Peyer's patch (tissue), 4 donors: ENCODE data around the gene RAB4B. TPM values are rescaled to one million over a fixed set of nuclear protein-coding genes. Genes with fewer than 3 reads are reported as not detected.

ENCODE experiments used
- DNase-seq, 3 donors: peaks; one replicate each; pipeline ENCODE4 v3.0.0-alpha.2; 2017 to 2019
- H3K27ac ChIP-seq, 4 donors: fragments of 200-600 bp; sonication (generic); one replicate each; pipeline ENCODE4 v1.5.1; 2016 to 2019
- H3K27me3 ChIP-seq, 2 donors: fragments of 200-600 bp; sonication (generic); one replicate each; pipeline ENCODE4 v1.5.1; 2019
- H3K36me3 ChIP-seq, 3 donors: fragments of 200-600 bp; sonication (generic); one replicate each; pipeline ENCODE4 v1.5.1; 2016 to 2019
- H3K4me1 ChIP-seq, 4 donors: fragments of 200-600 bp; sonication (generic); one replicate each; pipeline ENCODE4 v1.5.1; 2016 to 2019
- H3K4me3 ChIP-seq, 4 donors: fragments of 200-600 bp; sonication (generic); 1 replicate in 3 of 4; 2 replicates in 1 of 4; pipeline ENCODE4 v1.5.1; 2016 to 2019; ENCODE audit warnings: mild to moderate bottlenecking in 1 of 4
- H3K9me3 ChIP-seq, 4 donors: fragments of 200-600 bp; sonication (generic); one replicate each; pipeline ENCODE4 v1.5.1; 2016 to 2019; ENCODE audit warnings: mild to moderate bottlenecking in 1 of 4
- CTCF ChIP-seq, 6 experiments: fragments of 450-650 bp in 4 of 6; fragments of 200-600 bp in 2 of 6; sonication (generic) in 1 of 6; IDR thresholded peaks; one replicate each; pipeline ENCODE4 v1.5.1; 2017 to 2019; ENCODE audit warnings: antibody characterized with exemption in 6 of 6, mild to moderate bottlenecking in 3 of 6, moderate library complexity in 1 of 6
- POLR2A ChIP-seq, 2 donors: fragments of 450-650 bp; IDR thresholded peaks; one replicate each; pipeline ENCODE4 v1.5.1; 2017; ENCODE audit warnings: antibody characterized with exemption in 2 of 2, mild to moderate bottlenecking in 2 of 2, moderate library complexity in 2 of 2
- total RNA-seq, 4 donors: library from RNA; depleted of rRNA; stranded (reverse); fragments of >200 nt; gene quantifications; one replicate each; pipeline ENCODE4 v1.1.0, GENCODE V29; 2016

Gene RAB4B
- total RNA-seq, 4 donors from 2014 or later: 14.9 to 71.2 (median 51.3) TPM

- Histone ChIP-seq H3K4me3 (peak overlapping the region in 3 of 4 donors; percentile 21 to 98 (median 28)), H3K27ac (peak overlapping the region; percentile 70 to 98 (median 78)), H3K27me3 (no peaks in the 10 kb centered on the region), H3K4me1 (peaks cover 31 to 76% (median 66%) of the 10 kb centered on the region in 4 donors), H3K36me3 (peaks cover 0 to 12% (median 0%) of the 10 kb centered on the region in 3 donors), H3K9me3 (no peaks in the 10 kb centered on the region)
- no peak for DNase-seq
- TF ChIP-seq CTCF (IDR thresholded peaks at IDR 0.05) (no peak), POLR2A (IDR thresholded peaks at IDR 0.05) (no peak)
Measured at GRCh38 chr19:40801426-40802299, 23.6 kb downstream of the RAB4B start.

- Histone ChIP-seq H3K36me3 (peaks cover 0 to 19% (median 0%) of the 10 kb centered on the region in 3 donors), H3K4me1 (peaks cover 31 to 82% (median 71%) of the 10 kb centered on the region in 4 donors), H3K27me3 (no peaks in the 10 kb centered on the region), H3K9me3 (no peaks in the 10 kb centered on the region), H3K27ac (peak overlapping the region; percentile 70 to 98 (median 78)), H3K4me3 (peak overlapping the region in 3 of 4 donors; percentile 21 to 31 (median 28))
- TF ChIP-seq POLR2A (IDR thresholded peaks at IDR 0.05) (no peak), CTCF (IDR thresholded peaks at IDR 0.05) (no peak)
- peak; percentile 50 to 76 (median 74) for DNase-seq
Measured at GRCh38 chr19:40802300-40803169, 24.5 kb downstream of the RAB4B start.

GRCh38 chr19:40803170-40803856, 25.3 kb downstream of the RAB4B start:
- peaks cover 31 to 79% (median 67%) of the 10 kb centered on the region in 4 donors for H3K4me1 ChIP-seq
- DNase-seq: no peak
- no peak for TF ChIP-seq CTCF (IDR thresholded peaks at IDR 0.05)
- peak in 1 of 2 donors; percentile 17 for TF ChIP-seq POLR2A (IDR thresholded peaks at IDR 0.05)
- H3K4me3 ChIP-seq: peak overlapping the region in 2 of 4 donors; percentile 17 to 31
- no peaks in the 10 kb centered on the region for H3K9me3 ChIP-seq
- H3K27me3 ChIP-seq: no peaks in the 10 kb centered on the region
- H3K36me3 ChIP-seq: peaks cover 0 to 27% (median 0%) of the 10 kb centered on the region in 3 donors
- H3K27ac ChIP-seq: peak overlapping the region; percentile 70 to 98 (median 78)

GRCh38 chr19:40803857-40804782, 26.1 kb downstream of the RAB4B start:
- peak in 1 of 2 donors; percentile 0 for TF ChIP-seq POLR2A (IDR thresholded peaks at IDR 0.05)
- no peak for TF ChIP-seq CTCF (IDR thresholded peaks at IDR 0.05)
- peak; percentile 72 to 93 (median 90) for DNase-seq
- H3K4me1 ChIP-seq: peaks cover 31 to 86% (median 67%) of the 10 kb centered on the region in 4 donors
- no peaks in the 10 kb centered on the region for H3K9me3 ChIP-seq
- H3K27me3 ChIP-seq: no peaks in the 10 kb centered on the region
- peak overlapping the region; percentile 70 to 98 (median 78) for H3K27ac ChIP-seq
- no peak overlapping the region for H3K4me3 ChIP-seq
- H3K36me3 ChIP-seq: peaks cover 0 to 34% (median 0%) of the 10 kb centered on the region in 3 donors
